ENCODE measurements around the gene OR2V2. TPM values are rescaled to one million over a fixed set of nuclear protein-coding genes. Genes with fewer than 3 reads are reported as not detected.
A peak's percentile ranks its signal among the peaks of the same experiment; 100 is the strongest.

OR2V2 gene
- total RNA-seq, 1 donor from 2014 or later = not detected

- Histone ChIP-seq H3K36me3 (peaks cover 3% of the 10 kb centered on the region), H3K4me3 (peak overlapping the region; percentile 76), H3K27ac (replicated peaks) (peak overlapping the region; percentile 97), H3K27me3 (ENCODE audit: low read depth) (no peaks in the 10 kb centered on the region), H3K9me3 (replicated peaks) (no peaks in the 10 kb centered on the region), H3K4me1 (peaks cover 69% of the 10 kb centered on the region)
- intact Hi-C loops (cut with micrococcal nuclease) = no loop called here
- TF ChIP-seq CTCF (IDR thresholded peaks at IDR 0.05; ENCODE audit: borderline replicate concordance) = no peak
- peak; percentile 95 for DNase-seq
Observed at GRCh38 chr5:181191526-181192336, 44.3 kb downstream of the OR2V2 start.

- intact Hi-C loops (cut with micrococcal nuclease) = no loop called here
- no peak for DNase-seq
- Histone ChIP-seq H3K27ac (replicated peaks) (peak overlapping the region; percentile 97), H3K36me3 (peaks cover 3% of the 10 kb centered on the region), H3K4me3 (peak overlapping the region; percentile 76), H3K9me3 (replicated peaks) (no peaks in the 10 kb centered on the region), H3K4me1 (peaks cover 67% of the 10 kb centered on the region), H3K27me3 (ENCODE audit: low read depth) (no peaks in the 10 kb centered on the region)
- no peak for TF ChIP-seq CTCF (IDR thresholded peaks at IDR 0.05; ENCODE audit: borderline replicate concordance)
Observed at GRCh38 chr5:181192337-181193046, 45.1 kb downstream of the OR2V2 start.

GRCh38 chr5:181193656-181194055, 46.3 kb downstream of the OR2V2 start:
- Histone ChIP-seq H3K27me3 (ENCODE audit: low read depth) (no peaks in the 10 kb centered on the region), H3K4me1 (peaks cover 57% of the 10 kb centered on the region), H3K27ac (replicated peaks) (peak overlapping the region; percentile 46), H3K9me3 (replicated peaks) (no peaks in the 10 kb centered on the region), H3K36me3 (peaks cover 3% of the 10 kb centered on the region), H3K4me3 (no peak overlapping the region)
- no peak for DNase-seq
- no peak for TF ChIP-seq CTCF (IDR thresholded peaks at IDR 0.05; ENCODE audit: borderline replicate concordance)
- intact Hi-C loops (cut with micrococcal nuclease) = no loop called here

DNA sequence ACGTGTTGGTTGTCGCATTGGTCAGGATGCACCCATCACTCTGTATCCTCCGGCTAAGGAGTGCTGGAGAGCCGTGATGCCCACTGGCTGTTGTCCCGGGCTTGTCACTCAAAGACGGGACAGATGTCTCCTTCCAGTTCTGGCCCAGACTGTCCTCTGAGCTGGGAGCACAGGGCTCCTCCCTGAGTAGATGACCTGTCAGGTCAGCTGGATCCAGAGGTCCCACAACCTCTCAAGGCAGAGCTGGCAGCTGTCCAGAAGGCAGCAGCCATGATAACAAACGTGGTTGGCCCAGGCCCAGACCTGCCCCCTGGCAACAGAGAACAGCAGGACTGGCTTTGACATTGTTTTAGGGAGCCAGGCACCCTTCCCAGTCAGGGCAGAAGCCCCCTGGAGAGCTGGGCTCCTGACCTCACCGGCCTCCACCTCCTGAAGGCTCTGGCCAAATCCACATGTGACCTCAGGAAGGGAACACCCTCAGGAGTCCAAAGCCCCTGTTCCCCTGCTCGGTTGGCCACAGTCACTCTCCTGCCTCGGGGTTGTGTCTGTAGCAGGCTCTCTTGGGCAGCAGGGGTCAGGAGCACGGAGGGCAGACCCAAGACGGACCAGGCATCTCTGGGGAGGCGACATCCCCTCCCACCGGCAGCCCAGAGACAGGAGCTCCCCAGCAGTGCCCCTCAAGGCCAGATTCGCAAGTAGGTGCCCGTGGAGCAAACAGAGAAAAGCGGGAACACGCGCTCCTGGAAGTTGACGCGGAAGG, 47.3 kb downstream of the OR2V2 start:
- Histone ChIP-seq H3K4me1 (peaks cover 48% of the 10 kb centered on the region), H3K27ac (replicated peaks) (peak overlapping the region; percentile 46), H3K27me3 (ENCODE audit: low read depth) (no peaks in the 10 kb centered on the region), H3K9me3 (replicated peaks) (no peaks in the 10 kb centered on the region), H3K4me3 (no peak overlapping the region), H3K36me3 (peaks cover 3% of the 10 kb centered on the region)
- peak; percentile 47 for DNase-seq
- TF ChIP-seq CTCF (IDR thresholded peaks at IDR 0.05; ENCODE audit: borderline replicate concordance) = no peak
- intact Hi-C loops (cut with micrococcal nuclease) = no loop called here

- intact Hi-C loops (cut with micrococcal nuclease) = no loop called here
- Histone ChIP-seq H3K27ac (replicated peaks) (no peak overlapping the region), H3K9me3 (replicated peaks) (no peaks in the 10 kb centered on the region), H3K36me3 (peaks cover 3% of the 10 kb centered on the region), H3K4me3 (no peak overlapping the region), H3K27me3 (ENCODE audit: low read depth) (no peaks in the 10 kb centered on the region), H3K4me1 (peaks cover 42% of the 10 kb centered on the region)
- DNase-seq = no peak
- TF ChIP-seq CTCF (IDR thresholded peaks at IDR 0.05; ENCODE audit: borderline replicate concordance) = no peak
Observed at GRCh38 chr5:181195249-181195761, 47.9 kb downstream of the OR2V2 start.
